H1 (cell line): ENCODE results near the gene AGER. TPM values are rescaled to one million over a fixed set of nuclear protein-coding genes. Genes with fewer than 3 reads are reported as not detected.

ENCODE experiments used
- CTCF ChIA-PET: fragments of 300-600 bp; sonication (Branson Sonifier 250); formaldehyde crosslinking; loops from one replicate; lab custom pipeline; 2021; ENCODE audit not compliant: partially characterized antibody; lab: Charles Lee
- POLR2A ChIA-PET: fragments of 300-600 bp; sonication (Branson Sonifier 250); formaldehyde crosslinking; loops from one replicate; lab custom pipeline; 2021; ENCODE audit warnings: inconsistent platforms; ENCODE audit not compliant: partially characterized antibody; lab: Charles Lee
- DNase-seq, 2 experiments: peaks; one replicate each; pipeline versions ENCODE4 v3.0.0 to v3.0.0-alpha.2; 2010 to 2022; ENCODE audit warnings: low spot score in 2 of 2, low read depth in 1 of 2, mixed read lengths in 1 of 2
- FAIRE-seq: peaks from 2 replicates; lab custom pipeline; 2011; peaks lifted over from hg19 to GRCh38; lab: Jason Lieb, UNC
- H2AFZ ChIP-seq: 2 replicates; pipeline ENCODE4 v1.8.1; 2012; ENCODE audit warnings: low read length, inconsistent platforms
- H2AK5ac ChIP-seq: 2 replicates; pipeline ENCODE4 v1.6.1; 2013; ENCODE audit warnings: low read depth, low read length
- H2BK120ac ChIP-seq: replicated peaks from 2 replicates; pipeline ENCODE3; 2013; ENCODE audit warnings: low read depth, low read length, inconsistent platforms
- H2BK12ac ChIP-seq: 2 replicates; pipeline ENCODE4 v1.6.1; 2013; ENCODE audit warnings: low read depth, low read length
- H2BK15ac ChIP-seq: 2 replicates; pipeline ENCODE4 v1.6.1; 2013; ENCODE audit warnings: low read length
- H2BK20ac ChIP-seq: 2 replicates; pipeline ENCODE4 v1.6.1; 2013; ENCODE audit warnings: low read length
- H2BK5ac ChIP-seq: 2 replicates; pipeline ENCODE4 v1.6.1; 2013; ENCODE audit warnings: low read depth, low read length
- H3K14ac ChIP-seq: 2 replicates; pipeline ENCODE4 v1.6.1; 2013; ENCODE audit warnings: inconsistent platforms; ENCODE audit not compliant: insufficient read length
- H3K18ac ChIP-seq: 2 replicates; pipeline ENCODE4 v1.6.1; 2013; ENCODE audit warnings: low read length; ENCODE audit errors: extremely low read depth
- H3K23ac ChIP-seq: 2 replicates; pipeline ENCODE4 v1.6.1; 2013; ENCODE audit warnings: inconsistent platforms; ENCODE audit not compliant: insufficient read length
- H3K23me2 ChIP-seq: 2 replicates; pipeline ENCODE4 v1.6.1; 2013; ENCODE audit warnings: low read depth, low read length
- H3K27ac ChIP-seq: 2 replicates; pipeline ENCODE4 v1.6.1; 2011; ENCODE audit warnings: low read depth, low read length, inconsistent platforms
- H3K27me3 ChIP-seq, 4 experiments: replicated peaks in 1 of 4; 1 replicate in 1 of 4; 2 replicates in 3 of 4; pipeline versions ENCODE4 v1.6.1 to v1.8.1; 2011 to 2013; ENCODE audit warnings: low read length in 3 of 4, mild to moderate bottlenecking in 3 of 4, inconsistent platforms in 2 of 4, mixed read lengths in 2 of 4, moderate library complexity in 1 of 4; ENCODE audit not compliant: control insufficient read depth in 3 of 4, insufficient read depth in 3 of 4; ENCODE audit errors: extremely low read depth in 1 of 4
- H3K36me3 ChIP-seq, 4 experiments: 2 replicates each; pipeline versions ENCODE4 v1.6.1 to v1.8.1; 2011 to 2013; ENCODE audit warnings: mild to moderate bottlenecking in 4 of 4, low read length in 3 of 4, moderate library complexity in 2 of 4, control low read depth in 1 of 4, inconsistent platforms in 1 of 4; ENCODE audit not compliant: insufficient read depth in 4 of 4, control insufficient read depth in 2 of 4
- H3K4ac ChIP-seq: replicated peaks from 2 replicates; pipeline ENCODE3; 2013; ENCODE audit warnings: low read length, low read depth, mixed read lengths, inconsistent platforms; ENCODE audit not compliant: insufficient read length
- H3K4me1 ChIP-seq, 4 experiments: replicated peaks in 1 of 4; 1 replicate in 1 of 4; 2 replicates in 3 of 4; pipeline versions ENCODE4 v1.6.1 to v1.8.1; 2011 to 2013; ENCODE audit warnings: low read length in 3 of 4, inconsistent platforms in 2 of 4, mixed read lengths in 1 of 4; ENCODE audit not compliant: insufficient read depth in 4 of 4, control insufficient read depth in 3 of 4
- H3K4me2 ChIP-seq, 2 experiments: 2 replicates each; pipeline versions ENCODE4 v1.6.1 to v1.8.1; 2011 to 2013; ENCODE audit warnings: low read depth in 2 of 2, low read length in 2 of 2, control low read depth in 1 of 2, inconsistent platforms in 1 of 2, mild to moderate bottlenecking in 1 of 2; ENCODE audit not compliant: insufficient read depth in 1 of 2
- H3K4me3 ChIP-seq, 4 experiments: fragments of 200-600, 300-600 bp in 1 of 4; sonication (generic), shearing (Covaris generic), sonication (Bioruptor Twin) in 1 of 4; 2 replicates each; pipeline versions ENCODE4 v1.5.1 to v1.8.1; 2011 to 2016; ENCODE audit warnings: low read length in 4 of 4, low read depth in 3 of 4, control low read depth in 2 of 4, inconsistent platforms in 2 of 4, mild to moderate bottlenecking in 2 of 4, mixed read lengths in 1 of 4, moderate library complexity in 1 of 4; ENCODE audit not compliant: insufficient read depth in 2 of 4; ENCODE audit errors: extremely low read depth in 1 of 4
- H3K56ac ChIP-seq: replicated peaks from 2 replicates; pipeline ENCODE3; 2013; ENCODE audit warnings: low read depth, mild to moderate bottlenecking, mixed read lengths, low read length, inconsistent platforms; ENCODE audit not compliant: insufficient read length
- H3K79me1 ChIP-seq: 2 replicates; pipeline ENCODE4 v1.6.1; 2013; ENCODE audit warnings: low read depth, low read length, control low read depth
- H3K79me2 ChIP-seq, 2 experiments: 2 replicates each; pipeline versions ENCODE4 v1.6.1 to v1.8.1; 2012 to 2013; ENCODE audit warnings: low read length in 2 of 2, mild to moderate bottlenecking in 2 of 2, inconsistent platforms in 1 of 2; ENCODE audit not compliant: insufficient read depth in 2 of 2, control insufficient read depth in 1 of 2
- H3K9ac ChIP-seq, 4 experiments: replicated peaks in 1 of 4; 1 replicate in 1 of 4; 2 replicates in 3 of 4; pipeline versions ENCODE4 v1.6.1 to v1.8.1; 2011 to 2013; ENCODE audit warnings: low read depth in 3 of 4, low read length in 3 of 4, control low read depth in 2 of 4, mild to moderate bottlenecking in 2 of 4, moderate library complexity in 2 of 4, inconsistent platforms in 1 of 4; ENCODE audit errors: extremely low read depth in 1 of 4
- H3K9me3 ChIP-seq, 2 experiments: 2 replicates each; pipeline versions ENCODE4 v1.6.1 to v1.8.1; 2012 to 2013; ENCODE audit warnings: mild to moderate bottlenecking in 2 of 2, moderate library complexity in 2 of 2, control low read depth in 1 of 2, inconsistent platforms in 1 of 2, low read depth in 1 of 2, low read length in 1 of 2, mixed read lengths in 1 of 2; ENCODE audit not compliant: insufficient read depth in 2 of 2
- H4K20me1 ChIP-seq, 2 experiments: replicated peaks in 1 of 2; 2 replicates each; pipeline versions ENCODE3 to v1.8.1; 2011 to 2013; ENCODE audit warnings: inconsistent platforms in 2 of 2, low read length in 2 of 2, mild to moderate bottlenecking in 1 of 2; ENCODE audit not compliant: insufficient read depth in 2 of 2, control insufficient read depth in 1 of 2
- H4K5ac ChIP-seq: 2 replicates; pipeline ENCODE4 v1.6.1; 2013; ENCODE audit warnings: low read length, low read depth, mixed read lengths, inconsistent platforms; ENCODE audit not compliant: insufficient read length
- H4K8ac ChIP-seq: 2 replicates; pipeline ENCODE4 v1.8.0; 2013; ENCODE audit warnings: mild to moderate bottlenecking, moderate library complexity, low read length, inconsistent platforms; ENCODE audit not compliant: insufficient read depth; ENCODE audit errors: extremely low read depth
- H4K91ac ChIP-seq: replicated peaks from 2 replicates; pipeline ENCODE3; 2013; ENCODE audit warnings: low read length, mixed read lengths, inconsistent platforms; ENCODE audit not compliant: insufficient read length
- BACH1 ChIP-seq: IDR thresholded peaks from 2 replicates; pipeline ENCODE4 v1.6.1; 2012; ENCODE audit warnings: low read length, improper control_type of control experiment
- CEBPB ChIP-seq: IDR thresholded peaks from 2 replicates; pipeline ENCODE4 v1.6.1; 2012; ENCODE audit warnings: low read depth, low read length
- CHD1 ChIP-seq: IDR thresholded peaks from 2 replicates; pipeline ENCODE4 v1.6.1; 2012; ENCODE audit warnings: low read depth, low read length, improper control_type of control experiment
- E2F6 ChIP-seq: IDR thresholded peaks from 2 replicates; pipeline ENCODE4 v1.6.1; 2012; ENCODE audit warnings: inconsistent platforms
- EGR1 ChIP-seq: IDR thresholded peaks from 2 replicates; pipeline ENCODE4 v1.6.1; 2011; ENCODE audit warnings: low read depth, low read length, borderline replicate concordance
- EP300 ChIP-seq, 2 experiments: IDR thresholded peaks; 1 replicate in 1 of 2; 2 replicates in 1 of 2; pipeline ENCODE4 v1.6.1; 2011 to 2012; ENCODE audit warnings: low read depth in 2 of 2, low read length in 2 of 2, mild to moderate bottlenecking in 2 of 2, borderline replicate concordance in 1 of 2, inconsistent platforms in 1 of 2, moderate library complexity in 1 of 2
- PHF8 ChIP-seq: fragments of 200-600 bp; sonication (generic); conservative IDR thresholded peaks from 2 replicates; pipeline ENCODE4 v1.7.1; 2012; ENCODE audit warnings: low read depth, mild to moderate bottlenecking, inconsistent platforms, low read length, moderate library complexity
- TBP ChIP-seq: IDR thresholded peaks from 2 replicates; pipeline ENCODE4 v1.6.1; 2011; ENCODE audit warnings: low read depth, low read length, improper control_type of control experiment
- TEAD4 ChIP-seq: IDR thresholded peaks from 2 replicates; pipeline ENCODE4 v1.6.1; 2012; ENCODE audit warnings: low read depth, low read length, inconsistent platforms, mixed read lengths
- WGBS, 2 experiments: shearing (Covaris generic) in 1 of 2; methylation state at CpG; one replicate each; pipeline versions ENCODE4 v1.1.6 to v1.1.7; 2013 to 2015; ENCODE audit warnings: low lambda C conversion rate in 2 of 2, mixed read lengths in 2 of 2, inconsistent platforms in 1 of 2, low coverage in 1 of 2, missing lambda C conversion rate in 1 of 2; ENCODE audit not compliant: insufficient replicate concordance in 2 of 2, insufficient coverage in 1 of 2, insufficient read length in 1 of 2; ENCODE audit errors: extremely low coverage in 1 of 2, missing lambda C conversion rate in 1 of 2; 5-methylcytosine and 5-hydroxymethylcytosine counted together
- polyA plus RNA-seq, 7 experiments: library from polyadenylated mRNA; depleted of rRNA in 3 of 7; stranded (reverse) in 5 of 7; unstranded in 2 of 7; fragments of >200 nt in 5 of 7; fragments of 200-250 nt in 2 of 7; gene quantifications; 1 replicate in 5 of 7; 2 replicates in 1 of 7; 4 replicates in 1 of 7; pipeline versions ENCODE4 v1.2.1 to v1.2.3, GENCODE V29; 2011 to 2013; ENCODE audit warnings: missing spikeins in 2 of 7, mixed read lengths in 2 of 7
- total RNA-seq: library from RNA; stranded (reverse); fragmentation: NEBNext Ultra II Directional; extraction: Animal tissue kit (Norgen Biotek cat#: 25700); gene quantifications from 2 replicates; pipeline ENCODE4 v1.2.1, GENCODE V29; 2021

Gene AGER
- total and polyA plus RNA-seq, 2 of the 8 experiments (the other 6 are each of a cell fraction or from before 2014, with no cell fraction given) = 3.8 to 10.9 TPM

GRCh38 chr6:32133786-32134185 is 50.3 kb downstream of the AGER start:
- Histone ChIP-seq H3K4me3 (no peak overlapping the region), H3K18ac (no peak overlapping the region), H3K4ac (no peak overlapping the region), H3K4me2 (no peak overlapping the region), H2BK5ac (no peak overlapping the region), H3K9me3 (no peaks in the 10 kb centered on the region), H2BK15ac (no peak overlapping the region), H2BK120ac (no peak overlapping the region), H3K9ac (no peak overlapping the region), H3K27me3 (no peaks in the 10 kb centered on the region), H2AFZ (no peak overlapping the region), H3K4me1 (peaks cover 0 to 6% (median 5%) of the 10 kb centered on the region in 4 experiments; a peak in 5 of 7 replicates), H3K14ac (no peak overlapping the region), H3K79me1 (0 out of 2 replicates have a peak, but pooled peaks cover 2% of the 10 kb centered on the region), H3K23ac (no peak overlapping the region), H3K27ac (no peak overlapping the region), H4K8ac (no peak overlapping the region), H4K20me1 (no peaks in the 10 kb centered on the region), H3K36me3 (no peaks in the 10 kb centered on the region), H3K56ac (no peak overlapping the region), H2BK12ac (no peak overlapping the region), H3K79me2 (peaks cover 0 to 5% of the 10 kb centered on the region in 2 experiments; a peak in 1 of 4 replicates), H3K23me2 (peaks cover 5% of the 10 kb centered on the region), H4K91ac (no peak overlapping the region), H4K5ac (no peak overlapping the region), H2AK5ac (no peak overlapping the region), H2BK20ac (no peak overlapping the region)
- DNase-seq (no peak), FAIRE-seq (no peak)
- CTCF ChIA-PET = interaction anchor here (1.5 kb wide), 1 partner anchor 15 kb away, joined by 4 read pairs; no protein-coding TSS in a partner anchor
- POLR2A ChIA-PET = no interaction called here
- 95% methylated on average over 4 of the region's 4 CpGs; no CpG with 5 or more reads in 1 of the 2 experiments for WGBS, 2 experiments
- no peak for TF ChIP-seq TBP
- no peak for TF ChIP-seq EP300 (IDR thresholded peaks at IDR 0.05; ENCODE audit: borderline replicate concordance in 1 of 2, low read depth in 2 of 2, low read length in 2 of 2)
- TF ChIP-seq EGR1 = no peak
- TF ChIP-seq TEAD4 = no peak
- TF ChIP-seq E2F6 = no peak
- TF ChIP-seq PHF8 = no peak
- no peak for TF ChIP-seq CEBPB
- no peak for TF ChIP-seq BACH1
- TF ChIP-seq CHD1 = no peak
